ENCODE results near the gene CKAP5.

DNA sequence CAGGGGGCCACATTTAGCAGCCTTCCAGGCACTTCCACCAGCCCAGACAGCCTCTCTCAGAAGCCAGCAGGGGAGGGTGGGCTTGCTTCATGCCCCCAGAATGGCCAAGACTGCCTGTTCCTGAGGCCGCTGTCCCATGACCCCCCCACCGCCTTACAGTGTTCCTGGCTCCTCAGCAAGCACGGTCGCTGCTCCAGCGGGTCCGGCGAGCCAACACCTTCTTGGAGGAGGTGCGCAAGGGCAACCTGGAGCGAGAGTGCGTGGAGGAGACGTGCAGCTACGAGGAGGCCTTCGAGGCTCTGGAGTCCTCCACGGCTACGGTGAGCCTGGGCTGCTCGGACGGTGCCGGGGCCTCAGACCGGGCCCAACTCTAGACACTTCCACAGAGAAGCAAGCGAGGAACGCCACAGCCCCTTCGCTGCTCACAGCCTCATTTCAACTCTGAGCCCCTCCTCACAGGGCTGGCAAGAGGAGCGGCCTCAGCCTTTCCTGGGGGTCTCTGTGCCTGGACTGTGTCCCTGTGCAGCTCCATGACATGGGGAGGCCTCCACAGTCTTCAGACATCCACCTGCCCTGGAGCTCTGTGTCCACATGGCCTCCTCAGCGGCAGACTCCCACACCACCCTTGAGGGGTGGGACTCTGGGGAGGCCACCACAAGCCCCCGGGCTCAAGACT is 126.4 kb downstream of the CKAP5 start:
- TF ChIP-seq EZH2 (IDR thresholded peaks at IDR 0.05) (no peak), POLR2AphosphoS5 (IDR thresholded peaks at IDR 0.05; ENCODE audit: borderline replicate concordance, low read depth, low read length) (no peak), FOXP2 (optimal IDR thresholded peaks at IDR 0.05; ENCODE audit: control extremely low read depth, extremely low read length, insufficient read depth) (no peak)

Measured in SK-N-MC (cell line).